HL-60 (cell line): ENCODE results near the gene KEL.

Source experiments
- DNase-seq, 2 experiments: peaks; one replicate each; pipeline ENCODE4 v3.0.0-alpha.2; 2010 to 2020; ENCODE audit warnings: low read depth in 1 of 2, low spot score in 1 of 2
- H3K27ac ChIP-seq: fragments of 250-450 bp; sonication (Bioruptor Pico); replicated peaks from 2 replicates; pipeline ENCODE4 v1.5.1; 2020; ENCODE audit warnings: mild to moderate bottlenecking, moderate library complexity
- H3K27me3 ChIP-seq: fragments of 250-450 bp; sonication (Bioruptor Pico); 2 replicates; pipeline ENCODE4 v1.5.1; 2021; ENCODE audit warnings: mild to moderate bottlenecking, moderate library complexity; ENCODE audit not compliant: insufficient read depth, poor library complexity, severe bottlenecking
- H3K4me3 ChIP-seq: replicated peaks from 2 replicates; pipeline ENCODE4 v1.5.1; 2011; ENCODE audit warnings: mild to moderate bottlenecking, control low read depth, low read length; ENCODE audit not compliant: insufficient read depth
- GABPA ChIP-seq: IDR thresholded peaks from 2 replicates; pipeline ENCODE4 v1.6.1; 2012; ENCODE audit warnings: low read depth
- POLR2AphosphoS5 ChIP-seq: IDR thresholded peaks from 2 replicates; pipeline ENCODE4 v1.6.1; 2012; ENCODE audit warnings: low read depth
- SPI1 ChIP-seq: IDR thresholded peaks from 2 replicates; pipeline ENCODE4 v1.6.1; 2012; ENCODE audit warnings: low read depth, mild to moderate bottlenecking, borderline replicate concordance
- TF ChIP-seq, protein P1 (sequence below): IDR thresholded peaks from one replicate; pipeline ENCODE4 v1.5.1; 2011; ENCODE audit warnings: low read length, control low read depth, inconsistent platforms; ENCODE audit not compliant: insufficient read depth
- TF ChIP-seq, protein P2 (sequence below): IDR thresholded peaks from 2 replicates; pipeline ENCODE4 v1.6.1; 2012; ENCODE audit warnings: low read depth; ENCODE audit not compliant: insufficient replicate concordance

The KEL gene

DNA sequence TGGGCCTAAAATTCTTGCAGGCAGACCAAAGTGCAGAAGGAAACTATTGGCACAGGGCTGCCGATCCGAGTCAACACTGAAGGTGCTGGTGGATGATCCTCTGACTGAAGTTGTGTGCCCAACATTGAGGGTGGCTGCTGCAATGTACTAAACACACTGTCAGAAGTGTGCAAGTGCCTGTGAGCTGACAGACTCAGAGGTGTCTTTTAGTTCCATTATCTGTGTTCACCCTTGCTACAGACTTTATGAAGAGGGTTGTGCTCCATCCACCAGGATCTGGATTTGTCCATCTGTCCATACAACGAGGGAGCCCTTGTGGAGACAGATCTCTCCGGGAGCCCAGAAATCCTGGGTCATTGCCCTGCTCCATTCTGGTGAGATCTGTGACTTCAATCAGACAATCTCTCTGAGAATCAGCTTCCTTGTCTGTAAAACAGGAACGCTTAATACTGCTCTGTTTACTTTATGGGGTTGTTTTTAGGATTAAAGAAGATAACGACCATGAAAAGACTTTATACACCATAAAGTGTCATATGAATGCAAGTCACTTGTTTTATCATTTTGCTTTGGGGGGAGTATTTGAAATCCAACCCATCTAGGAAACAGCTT lies 67.1 kb downstream of the KEL start:
- Histone ChIP-seq H3K4me3 (no peak overlapping the region), H3K27ac (no peak overlapping the region), H3K27me3 (no peaks in the 10 kb centered on the region)
- no peak for DNase-seq
- TF ChIP-seq, protein P1, sequence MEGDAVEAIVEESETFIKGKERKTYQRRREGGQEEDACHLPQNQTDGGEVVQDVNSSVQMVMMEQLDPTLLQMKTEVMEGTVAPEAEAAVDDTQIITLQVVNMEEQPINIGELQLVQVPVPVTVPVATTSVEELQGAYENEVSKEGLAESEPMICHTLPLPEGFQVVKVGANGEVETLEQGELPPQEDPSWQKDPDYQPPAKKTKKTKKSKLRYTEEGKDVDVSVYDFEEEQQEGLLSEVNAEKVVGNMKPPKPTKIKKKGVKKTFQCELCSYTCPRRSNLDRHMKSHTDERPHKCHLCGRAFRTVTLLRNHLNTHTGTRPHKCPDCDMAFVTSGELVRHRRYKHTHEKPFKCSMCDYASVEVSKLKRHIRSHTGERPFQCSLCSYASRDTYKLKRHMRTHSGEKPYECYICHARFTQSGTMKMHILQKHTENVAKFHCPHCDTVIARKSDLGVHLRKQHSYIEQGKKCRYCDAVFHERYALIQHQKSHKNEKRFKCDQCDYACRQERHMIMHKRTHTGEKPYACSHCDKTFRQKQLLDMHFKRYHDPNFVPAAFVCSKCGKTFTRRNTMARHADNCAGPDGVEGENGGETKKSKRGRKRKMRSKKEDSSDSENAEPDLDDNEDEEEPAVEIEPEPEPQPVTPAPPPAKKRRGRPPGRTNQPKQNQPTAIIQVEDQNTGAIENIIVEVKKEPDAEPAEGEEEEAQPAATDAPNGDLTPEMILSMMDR = no peak
- no peak for TF ChIP-seq SPI1
- TF ChIP-seq, protein P2, sequence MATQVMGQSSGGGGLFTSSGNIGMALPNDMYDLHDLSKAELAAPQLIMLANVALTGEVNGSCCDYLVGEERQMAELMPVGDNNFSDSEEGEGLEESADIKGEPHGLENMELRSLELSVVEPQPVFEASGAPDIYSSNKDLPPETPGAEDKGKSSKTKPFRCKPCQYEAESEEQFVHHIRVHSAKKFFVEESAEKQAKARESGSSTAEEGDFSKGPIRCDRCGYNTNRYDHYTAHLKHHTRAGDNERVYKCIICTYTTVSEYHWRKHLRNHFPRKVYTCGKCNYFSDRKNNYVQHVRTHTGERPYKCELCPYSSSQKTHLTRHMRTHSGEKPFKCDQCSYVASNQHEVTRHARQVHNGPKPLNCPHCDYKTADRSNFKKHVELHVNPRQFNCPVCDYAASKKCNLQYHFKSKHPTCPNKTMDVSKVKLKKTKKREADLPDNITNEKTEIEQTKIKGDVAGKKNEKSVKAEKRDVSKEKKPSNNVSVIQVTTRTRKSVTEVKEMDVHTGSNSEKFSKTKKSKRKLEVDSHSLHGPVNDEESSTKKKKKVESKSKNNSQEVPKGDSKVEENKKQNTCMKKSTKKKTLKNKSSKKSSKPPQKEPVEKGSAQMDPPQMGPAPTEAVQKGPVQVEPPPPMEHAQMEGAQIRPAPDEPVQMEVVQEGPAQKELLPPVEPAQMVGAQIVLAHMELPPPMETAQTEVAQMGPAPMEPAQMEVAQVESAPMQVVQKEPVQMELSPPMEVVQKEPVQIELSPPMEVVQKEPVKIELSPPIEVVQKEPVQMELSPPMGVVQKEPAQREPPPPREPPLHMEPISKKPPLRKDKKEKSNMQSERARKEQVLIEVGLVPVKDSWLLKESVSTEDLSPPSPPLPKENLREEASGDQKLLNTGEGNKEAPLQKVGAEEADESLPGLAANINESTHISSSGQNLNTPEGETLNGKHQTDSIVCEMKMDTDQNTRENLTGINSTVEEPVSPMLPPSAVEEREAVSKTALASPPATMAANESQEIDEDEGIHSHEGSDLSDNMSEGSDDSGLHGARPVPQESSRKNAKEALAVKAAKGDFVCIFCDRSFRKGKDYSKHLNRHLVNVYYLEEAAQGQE = no peak
- no peak for TF ChIP-seq GABPA
- no peak for TF ChIP-seq POLR2AphosphoS5

DNA sequence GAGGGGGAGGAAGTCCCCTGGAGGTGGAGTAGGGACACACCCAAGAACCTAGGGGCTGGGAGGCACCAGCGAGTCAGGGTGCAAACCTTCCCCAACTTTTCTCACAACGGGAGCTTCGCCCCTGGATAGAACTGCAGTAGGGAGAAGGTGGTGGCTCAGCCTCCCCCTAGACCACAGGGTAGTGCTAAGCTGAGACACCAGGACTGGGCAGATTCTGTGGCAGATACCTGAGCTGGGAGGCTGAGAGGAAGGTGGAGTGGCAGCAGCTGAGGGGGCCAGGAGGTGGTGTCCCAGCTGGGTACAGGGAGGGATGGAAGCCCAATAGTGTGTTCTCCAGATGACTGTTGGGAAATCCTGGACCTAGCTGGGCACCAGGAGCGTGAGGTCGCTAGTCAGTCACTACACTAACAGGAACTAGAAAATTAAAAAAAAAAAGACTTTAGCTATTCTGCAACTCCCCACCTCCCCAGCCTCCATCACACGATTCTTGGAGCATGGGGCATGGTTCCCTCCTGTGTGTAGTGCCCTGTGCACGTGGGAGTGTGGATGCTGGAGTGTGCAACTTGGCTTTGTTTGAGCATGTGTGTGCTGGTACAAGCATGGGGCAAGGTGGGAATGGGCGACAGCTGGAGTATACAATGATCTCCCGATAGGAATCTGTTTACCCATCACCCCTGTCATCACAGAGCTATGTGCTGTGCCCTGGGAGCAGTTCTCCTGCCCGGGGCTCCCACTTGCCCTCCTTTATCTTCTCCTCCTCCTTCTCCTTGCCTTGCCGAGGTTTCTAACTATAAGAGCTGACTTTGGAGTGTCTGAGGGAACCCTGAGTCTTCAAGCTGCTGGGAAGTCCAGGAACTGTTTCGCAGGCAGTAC lies 67.8 kb downstream of the KEL start:
- Histone ChIP-seq H3K27me3 (no peaks in the 10 kb centered on the region), H3K4me3 (no peak overlapping the region), H3K27ac (no peak overlapping the region)
- TF ChIP-seq SPI1 = no peak
- TF ChIP-seq POLR2AphosphoS5 = no peak
- no peak for TF ChIP-seq GABPA
- TF ChIP-seq, protein P1 = no peak
- TF ChIP-seq, protein P2 = no peak
- no peak for DNase-seq

DNA sequence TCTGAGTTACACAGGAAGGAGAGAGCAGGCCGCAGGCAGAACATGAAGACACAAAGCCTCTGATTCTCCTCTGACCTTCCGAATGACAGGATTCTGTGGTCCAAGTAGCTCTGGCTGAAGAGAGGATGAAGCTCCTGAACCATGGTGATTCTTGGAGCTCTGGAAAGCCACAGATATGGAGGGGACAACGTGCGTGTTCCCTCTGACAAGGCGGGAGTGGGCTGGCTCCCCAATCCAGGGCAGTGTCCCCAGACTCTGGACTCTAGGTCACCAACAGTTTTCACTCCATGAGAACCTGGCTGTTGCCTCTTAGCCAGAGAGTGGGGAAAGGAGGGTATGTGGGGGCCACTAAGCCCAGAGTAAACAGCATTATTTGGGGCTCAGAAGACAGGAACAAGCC lies 69.2 kb downstream of the KEL start:
- no peak overlapping the region for H3K4me3 ChIP-seq
- no peak for DNase-seq
- TF ChIP-seq, protein P2 = no peak
- TF ChIP-seq, protein P1 = no peak
- no peak for TF ChIP-seq GABPA
- no peak for TF ChIP-seq SPI1
- TF ChIP-seq POLR2AphosphoS5 = no peak
- no peaks in the 10 kb centered on the region for H3K27me3 ChIP-seq
- H3K27ac ChIP-seq = no peak overlapping the region
